Femur (tissue), 1 donor: ENCODE data around the gene ETFDH.
"Not testable (repeated sequence)": the region's sequence is repeated elsewhere in the genome, so short reads cannot be mapped to it uniquely, and the experiment has no call there.

Experiments used
- DNase-seq: peaks from one replicate; pipeline ENCODE4 v3.0.0-alpha.2; 2017

ETFDH gene

DNA sequence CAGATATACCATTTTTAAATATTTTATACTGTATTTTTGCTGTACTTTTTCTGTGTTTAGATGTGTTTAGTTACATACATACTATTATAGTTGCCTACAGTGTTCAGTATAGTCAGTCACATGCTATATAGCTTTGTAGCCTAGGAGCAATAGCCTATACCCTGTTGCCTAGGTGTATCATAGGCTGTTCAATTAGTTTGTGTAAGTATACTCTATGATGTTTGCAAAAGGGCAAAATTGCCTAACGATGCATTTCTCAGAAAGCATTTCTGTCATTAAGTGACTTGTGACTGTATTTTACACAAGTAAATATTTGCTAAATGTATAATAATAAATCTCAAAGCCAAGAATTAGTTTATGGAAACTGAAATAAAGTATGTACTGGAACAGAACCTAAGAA is 9.5 kb downstream of the ETFDH start:
- DNase-seq, result no peak

GRCh38 chr4:158682066-158682465 is 10.0 kb downstream of the ETFDH start:
- no peak for DNase-seq

DNA sequence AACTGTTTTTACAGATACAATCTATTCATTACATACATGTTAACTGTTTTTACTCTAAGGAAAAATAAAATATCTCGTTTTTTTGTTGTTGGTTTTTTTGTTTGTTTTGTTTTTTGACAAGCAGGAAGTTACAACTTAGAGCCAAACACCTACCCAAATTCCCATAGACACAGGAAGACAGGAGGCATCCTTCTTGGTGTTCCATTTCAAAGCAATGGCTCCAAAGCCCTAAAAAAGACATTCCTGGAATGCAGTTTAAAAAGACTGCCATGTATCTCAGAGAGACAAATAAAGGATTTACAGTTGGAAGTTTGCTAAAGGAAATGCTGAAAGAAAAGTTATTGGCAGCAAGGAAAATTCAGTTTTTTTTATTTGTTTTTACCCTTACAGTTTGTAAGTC is 16.7 kb downstream of the ETFDH start:
- no peak for DNase-seq

GRCh38 chr4:158704274-158704673 is 32.2 kb downstream of the ETFDH start:
- DNase-seq, result no peak

- DNase-seq, result no peak
Observed at GRCh38 chr4:158710814-158711213, 38.7 kb downstream of the ETFDH start.

- DNase-seq, result not testable (repeated sequence)
Observed at GRCh38 chr4:158712622-158713021, 40.5 kb downstream of the ETFDH start.

DNA sequence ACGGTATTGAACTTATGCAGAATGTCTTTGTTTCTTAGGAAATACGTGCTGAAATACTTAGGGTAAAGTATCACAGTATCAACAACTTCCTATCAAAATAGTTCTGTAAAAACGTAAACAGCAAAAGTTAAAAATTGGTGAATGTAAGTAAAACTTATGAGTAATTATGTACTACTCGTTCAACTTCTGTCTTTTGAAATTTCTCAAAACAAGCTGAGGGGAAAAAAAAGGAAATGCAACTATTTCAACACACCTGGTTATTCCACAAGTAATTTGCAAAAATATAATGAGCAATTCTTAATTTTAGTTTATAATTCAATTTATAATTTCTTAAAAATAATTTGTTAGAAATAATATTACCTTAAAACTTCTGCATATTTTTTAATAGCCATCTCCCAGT is 42.8 kb downstream of the ETFDH start:
- no peak for DNase-seq

- DNase-seq, result no peak
Observed at GRCh38 chr4:158715802-158716201, 43.7 kb downstream of the ETFDH start.

- DNase-seq, result no peak
Observed at GRCh38 chr4:158721680-158722079, 49.6 kb downstream of the ETFDH start.

DNA sequence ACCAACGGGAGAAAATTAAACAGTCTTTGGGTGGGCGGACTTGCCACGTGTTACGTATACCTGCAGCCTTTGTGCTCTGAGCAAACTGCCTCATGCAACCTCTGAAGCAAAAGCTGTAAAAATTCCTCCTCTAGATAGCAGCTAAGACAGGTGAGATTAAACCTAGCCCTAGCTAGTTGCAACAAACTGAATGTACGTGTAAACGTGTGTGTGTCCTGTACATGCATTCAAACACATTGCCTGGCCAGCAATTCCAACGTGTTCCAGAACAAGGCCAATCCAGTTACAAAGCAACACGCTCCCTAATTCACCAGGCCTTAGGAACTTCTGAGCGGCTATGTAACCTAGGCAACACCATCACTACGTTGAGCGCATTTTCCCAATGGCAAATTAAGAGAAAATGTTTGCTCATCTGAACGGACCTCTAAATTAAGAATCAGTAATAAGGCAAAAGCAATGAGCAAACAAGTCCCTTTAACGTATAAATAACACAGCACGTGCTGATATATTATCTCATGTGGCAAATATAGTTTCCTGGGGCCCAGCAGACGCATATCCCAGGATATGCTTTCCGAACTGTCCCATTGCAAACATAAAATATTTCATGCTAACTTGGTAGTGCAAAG is 50.3 kb downstream of the ETFDH start:
- peak; percentile 34 for DNase-seq

GRCh38 chr4:158722917-158723793 is 51.1 kb downstream of the ETFDH start, which contains the start of gene PPID:
TSS of gene PPID (minus strand) at chr4:158723396. CDS start at chr4:158723288, 108 bp downstream.
- peak; percentile 91 for DNase-seq

DNA sequence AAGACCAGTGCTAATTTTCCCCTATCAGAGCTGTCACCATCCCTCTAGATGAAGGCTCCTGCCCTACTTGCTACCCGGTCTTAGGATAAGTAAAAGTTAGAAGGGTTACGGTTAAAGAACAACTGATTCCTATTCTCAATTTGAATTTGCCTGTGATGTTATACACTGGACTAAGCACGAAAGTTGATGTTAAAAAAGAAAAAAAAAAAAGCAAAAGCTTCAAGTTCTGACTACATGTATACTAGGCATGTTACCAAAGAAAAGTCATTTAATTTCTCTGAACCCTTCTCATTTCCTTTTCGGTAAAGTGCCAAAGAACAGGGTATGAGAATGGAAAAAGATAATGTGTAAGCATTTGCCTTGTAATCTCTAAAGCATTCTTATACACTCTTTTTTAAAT is 52.5 kb downstream of the ETFDH start:
- no peak for DNase-seq

DNA sequence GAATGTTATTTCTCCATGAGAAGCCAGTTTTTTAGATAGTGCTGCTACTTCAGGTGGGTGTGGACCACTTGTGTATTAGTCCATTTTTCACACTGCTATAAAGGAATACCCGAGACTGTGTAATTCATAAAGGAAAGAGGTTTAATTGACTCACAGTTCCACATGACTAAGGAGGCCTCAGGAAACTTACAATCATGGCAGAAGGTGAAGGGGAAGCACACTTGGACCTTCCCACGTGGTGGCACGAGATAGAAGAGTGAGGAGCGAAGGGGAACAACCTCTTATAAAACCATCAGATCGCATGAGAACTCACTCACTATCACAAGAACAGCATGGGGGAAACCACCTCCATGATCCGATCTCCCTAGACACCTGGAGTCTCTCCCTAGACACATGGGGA is 54.5 kb downstream of the ETFDH start:
- DNase-seq, result no peak

DNA sequence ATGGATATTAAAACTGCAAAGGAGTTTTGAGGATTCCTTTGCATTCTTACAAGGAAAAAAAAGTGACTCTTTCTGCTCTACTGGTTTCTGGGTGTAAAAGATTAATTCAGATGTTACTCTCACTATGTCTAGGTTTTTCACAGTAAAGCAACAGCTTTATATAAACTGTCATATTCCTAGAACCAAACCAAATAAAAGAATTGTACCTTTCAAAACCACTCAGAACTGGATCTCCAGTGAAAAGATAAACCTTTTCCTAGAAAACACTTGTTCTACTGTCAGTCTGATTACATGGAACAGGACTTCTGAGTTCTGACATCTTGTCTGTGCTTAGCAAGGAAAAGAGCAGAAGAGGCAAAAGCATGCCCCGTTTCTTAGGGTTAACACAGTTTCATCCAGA is 56.1 kb downstream of the ETFDH start:
- no peak for DNase-seq

- DNase-seq, result peak; percentile 65
Observed at GRCh38 chr4:158729716-158730559, 57.8 kb downstream of the ETFDH start.

DNA sequence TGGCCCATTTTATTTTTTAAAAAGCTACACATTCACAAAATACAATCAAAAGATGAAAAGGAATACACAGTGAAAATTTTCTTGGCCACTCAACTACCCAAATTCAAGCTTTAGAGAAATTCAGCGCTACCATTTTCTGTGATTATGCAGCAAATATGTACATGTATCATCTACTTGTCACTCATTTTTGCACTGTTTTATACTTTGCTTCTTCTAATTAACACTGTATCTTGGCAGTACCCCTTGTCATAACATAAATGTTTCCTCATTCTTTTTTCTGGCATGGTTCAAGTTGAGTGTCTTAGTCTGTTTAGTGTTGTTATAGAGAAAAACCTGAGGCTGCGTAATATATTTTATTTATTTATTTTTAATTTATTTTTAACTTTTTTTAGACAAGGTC is 66.8 kb downstream of the ETFDH start:
- no peak for DNase-seq

DNA sequence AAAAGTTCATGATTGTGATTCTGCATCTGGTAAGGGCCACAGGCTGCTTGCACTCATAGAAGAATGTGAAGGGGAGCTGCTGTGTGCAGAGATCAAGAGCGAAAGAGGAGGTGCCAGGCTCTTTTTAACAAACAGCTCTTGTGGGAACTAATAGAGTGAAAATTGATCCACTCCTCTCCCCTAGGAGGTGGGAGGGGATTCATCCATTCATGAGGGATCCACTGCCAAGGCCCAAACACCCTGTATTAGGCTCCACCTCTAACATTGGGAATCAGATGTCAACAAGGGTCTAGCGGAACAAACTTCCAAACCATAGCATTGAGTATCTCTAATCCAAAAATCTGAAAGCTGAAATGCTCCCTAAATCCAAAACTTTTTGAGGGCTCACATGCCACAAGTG is 67.5 kb downstream of the ETFDH start:
- no peak for DNase-seq

GRCh38 chr4:158741326-158742021 is 69.4 kb downstream of the ETFDH start:
- no peak for DNase-seq

DNA sequence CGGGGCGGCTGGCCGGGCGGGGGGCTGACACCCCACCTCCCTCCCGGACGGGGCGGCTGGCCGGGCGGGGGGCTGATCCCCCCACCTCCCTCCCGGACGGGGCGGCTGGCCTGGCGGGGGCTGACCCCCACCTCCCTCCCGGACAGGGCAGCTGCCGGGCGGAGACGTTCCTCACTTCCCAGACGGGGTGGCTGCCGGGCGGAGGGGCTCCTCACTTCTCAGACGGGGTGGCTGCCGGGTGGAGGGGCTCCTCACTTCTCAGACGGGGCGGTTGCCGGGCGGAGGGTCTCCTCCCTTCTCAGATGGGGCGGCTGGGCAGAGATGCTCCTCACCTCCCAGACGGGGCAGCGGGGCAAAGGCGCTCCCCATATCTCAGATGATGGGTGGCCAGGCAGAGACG is 74.4 kb downstream of the ETFDH start:
- DNase-seq, result not testable (repeated sequence)

DNA sequence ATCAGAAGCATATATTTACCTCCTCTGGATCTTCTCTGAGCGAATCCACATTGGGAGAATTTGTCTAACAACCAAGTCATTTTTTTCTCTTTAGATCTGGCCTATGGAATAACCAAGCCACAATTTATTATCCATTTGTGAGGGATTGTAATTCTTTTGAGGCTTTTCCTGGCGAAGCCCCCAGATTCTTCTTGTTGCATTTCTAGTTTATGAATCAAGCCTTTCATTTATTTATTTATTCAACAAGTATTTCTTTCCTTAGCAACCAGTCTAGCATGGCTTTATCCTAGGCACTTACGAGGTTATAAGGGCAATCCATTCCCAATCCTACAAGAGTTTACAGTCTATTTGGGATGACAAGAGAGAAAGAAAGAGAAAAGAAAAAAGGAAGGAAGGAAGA is 78.3 kb downstream of the ETFDH start:
- DNase-seq, result no peak

- DNase-seq, result no peak
Observed at GRCh38 chr4:158754385-158755180, 82.5 kb downstream of the ETFDH start.

GRCh38 chr4:158755819-158756218 is 83.7 kb downstream of the ETFDH start:
- not testable (repeated sequence) for DNase-seq
